HEK293 (cell line): ENCODE data around the gene TOX4.

Experiments
- CTCF ChIA-PET: fragments of 350-600 bp; formaldehyde crosslinking; extraction: SDS; loops from one replicate; lab custom pipeline; 2021; ENCODE audit warnings: antibody characterized with exemption; lab: Yijun Ruan, JAX
- POLR2A ChIA-PET: fragments of 300-600 bp; formaldehyde crosslinking; extraction: SDS; loops from one replicate; lab custom pipeline; 2020; ENCODE audit warnings: antibody characterized with exemption, inconsistent platforms; lab: Yijun Ruan, JAX
- H3K27ac ChIP-seq: fragments of 200-500 bp; sonication (Bioruptor generic); 2 replicates; pipeline ENCODE4 v1.5.1; 2014; ENCODE audit warnings: low read depth, low read length, control low read depth, inconsistent platforms; ENCODE audit errors: extremely low read depth
- H3K36me3 ChIP-seq, 2 experiments: fragments of 200-500 bp in 1 of 2; sonication (Bioruptor generic) in 1 of 2; 1 replicate in 1 of 2; 2 replicates in 1 of 2; pipeline ENCODE4 v1.5.1; 2014 to 2017; ENCODE audit warnings: inconsistent platforms in 2 of 2, low read length in 2 of 2; ENCODE audit not compliant: control insufficient read depth in 2 of 2, insufficient read depth in 1 of 2
- H3K4me1 ChIP-seq: fragments of 200-500 bp; sonication (Bioruptor generic); 2 replicates; pipeline ENCODE4 v1.5.1; 2014; ENCODE audit warnings: mild to moderate bottlenecking, low read length, inconsistent platforms; ENCODE audit not compliant: control insufficient read depth, insufficient read depth
- H3K4me3 ChIP-seq: 2 replicates; pipeline ENCODE4 v1.5.1; 2011; ENCODE audit warnings: low read depth, mild to moderate bottlenecking, control low read depth, low read length, moderate library complexity
- H3K9me3 ChIP-seq: fragments of 200-500 bp; sonication (Bioruptor generic); 2 replicates; pipeline ENCODE4 v1.5.1; 2014; ENCODE audit warnings: low read depth, low read length, inconsistent platforms; ENCODE audit not compliant: control insufficient read depth, insufficient read depth
- SP3 ChIP-seq: fragments of 450-650 bp; formaldehyde crosslinking; IDR thresholded peaks from 2 replicates; pipeline ENCODE4 v1.5.1; 2016; ENCODE audit warnings: missing biosample characterization, missing genetic modification characterization
- YY1 ChIP-seq: fragments of 450-650 bp; formaldehyde crosslinking; IDR thresholded peaks from 2 replicates; pipeline ENCODE4 v1.5.1; 2018; ENCODE audit warnings: missing biosample characterization, missing genetic modification characterization
- ZBTB21 ChIP-seq: fragments of 450-650 bp; formaldehyde crosslinking; IDR thresholded peaks from 2 replicates; pipeline ENCODE4 v1.5.1; 2017; ENCODE audit warnings: missing biosample characterization, missing genetic modification characterization
- ZBTB49 ChIP-seq: fragments of 450-650 bp; formaldehyde crosslinking; IDR thresholded peaks from 2 replicates; pipeline ENCODE4 v1.5.1; 2016; ENCODE audit warnings: missing biosample characterization, missing genetic modification characterization, low read depth
- ZFHX2 ChIP-seq: fragments of 450-650 bp; formaldehyde crosslinking; conservative IDR thresholded peaks from 2 replicates; pipeline ENCODE4 v1.5.1; 2016; ENCODE audit warnings: missing biosample characterization, missing genetic modification characterization
- ZNF184 ChIP-seq: fragments of 450-650 bp; IDR thresholded peaks from 2 replicates; pipeline ENCODE4 v1.5.1; 2018; ENCODE audit warnings: missing biosample characterization, mild to moderate bottlenecking, missing genetic modification characterization
- ZNF274 ChIP-seq, 2 experiments: fragments of 200-500 bp in 1 of 2; fragments of 450-650 bp in 1 of 2; sonication (Bioruptor generic) in 1 of 2; formaldehyde crosslinking in 1 of 2; IDR thresholded peaks; 2 replicates each; pipeline versions ENCODE4 v1.5.1 to v1.6.1; 2014 to 2016; ENCODE audit warnings: borderline replicate concordance in 1 of 2, inconsistent platforms in 1 of 2, low read length in 1 of 2, missing biosample characterization in 1 of 2, missing genetic modification characterization in 1 of 2
- ZNF335 ChIP-seq: fragments of 450-650 bp; formaldehyde crosslinking; conservative IDR thresholded peaks from 2 replicates; pipeline ENCODE4 v1.5.1; 2016; ENCODE audit warnings: missing biosample characterization, missing genetic modification characterization
- ZNF350 ChIP-seq: fragments of 450-650 bp; formaldehyde crosslinking; IDR thresholded peaks from 2 replicates; pipeline ENCODE4 v1.5.0; 2017; ENCODE audit warnings: missing biosample characterization, mild to moderate bottlenecking, missing genetic modification characterization
- ZNF394 ChIP-seq: fragments of 450-650 bp; formaldehyde crosslinking; IDR thresholded peaks from 2 replicates; pipeline ENCODE4 v1.5.1; 2016; ENCODE audit warnings: missing biosample characterization, missing genetic modification characterization, mild to moderate bottlenecking, moderate library complexity, borderline replicate concordance
- ZNF416 ChIP-seq: fragments of 450-650 bp; formaldehyde crosslinking; IDR thresholded peaks from 2 replicates; pipeline ENCODE4 v1.5.1; 2016; ENCODE audit warnings: missing biosample characterization, missing genetic modification characterization
- ZNF426 ChIP-seq: fragments of 450-650 bp; formaldehyde crosslinking; IDR thresholded peaks from 2 replicates; pipeline ENCODE4 v1.5.1; 2017; ENCODE audit warnings: missing biosample characterization, missing genetic modification characterization, mild to moderate bottlenecking, inconsistent platforms, moderate library complexity
- ZNF433 ChIP-seq: fragments of 450-650 bp; formaldehyde crosslinking; IDR thresholded peaks from 2 replicates; pipeline ENCODE4 v1.5.1; 2016; ENCODE audit warnings: missing biosample characterization, missing genetic modification characterization, low read depth
- ZNF501 ChIP-seq: fragments of 450-650 bp; formaldehyde crosslinking; IDR thresholded peaks from 2 replicates; pipeline ENCODE4 v1.5.1; 2016; ENCODE audit warnings: missing biosample characterization, missing genetic modification characterization
- ZNF558 ChIP-seq: fragments of 450-650 bp; formaldehyde crosslinking; IDR thresholded peaks from 2 replicates; pipeline ENCODE4 v1.5.1; 2016; ENCODE audit warnings: missing biosample characterization, missing genetic modification characterization
- ZNF660 ChIP-seq: fragments of 450-650 bp; IDR thresholded peaks from 2 replicates; pipeline ENCODE4 v1.5.1; 2018; ENCODE audit warnings: missing biosample characterization, mild to moderate bottlenecking, missing genetic modification characterization
- ZNF768 ChIP-seq: fragments of 450-650 bp; formaldehyde crosslinking; IDR thresholded peaks from 2 replicates; pipeline ENCODE4 v1.5.1; 2018; ENCODE audit warnings: missing biosample characterization, mild to moderate bottlenecking, missing genetic modification characterization
- ZSCAN16 ChIP-seq: fragments of 450-650 bp; formaldehyde crosslinking; IDR thresholded peaks from 2 replicates; pipeline ENCODE4 v1.5.1; 2016; ENCODE audit warnings: missing biosample characterization, missing genetic modification characterization
- ZSCAN30 ChIP-seq: fragments of 450-650 bp; IDR thresholded peaks from 2 replicates; pipeline ENCODE4 v1.5.1; 2018; ENCODE audit warnings: missing biosample characterization, mild to moderate bottlenecking, missing genetic modification characterization, moderate library complexity
- TF ChIP-seq, protein P1 (sequence below): fragments of 450-650 bp; formaldehyde crosslinking; IDR thresholded peaks from 2 replicates; pipeline ENCODE4 v1.5.1; 2016; ENCODE audit warnings: missing biosample characterization, missing genetic modification characterization
- TF ChIP-seq, protein P2 (sequence below): fragments of 450-650 bp; formaldehyde crosslinking; conservative IDR thresholded peaks from 2 replicates; pipeline ENCODE4 v1.5.1; 2016; ENCODE audit warnings: low read depth, missing biosample characterization, missing genetic modification characterization

Gene TOX4

GRCh38 chr14:21537090-21537424 lies 60.1 kb downstream of the TOX4 start:
- Histone ChIP-seq H3K4me3 (no peak overlapping the region), H3K9me3 (no peaks in the 10 kb centered on the region), H3K4me1 (no peaks in the 10 kb centered on the region), H3K36me3 (no peaks in the 10 kb centered on the region), H3K27ac (no peak overlapping the region)
- no peak for TF ChIP-seq ZNF433 (tag by site-specific recombination)
- TF ChIP-seq ZNF184 (tag by site-specific recombination) = no peak
- no peak for TF ChIP-seq ZNF558 (tag by site-specific recombination)
- TF ChIP-seq ZNF501 (tag by site-specific recombination) = no peak
- TF ChIP-seq SP3 (tag by site-specific recombination) = no peak
- TF ChIP-seq ZNF274 (IDR thresholded peaks at IDR 0.05; ENCODE audit: low read length) = no peak
- TF ChIP-seq ZNF274 (tag by site-specific recombination; IDR thresholded peaks at IDR 0.05; ENCODE audit: borderline replicate concordance) = no peak
- no peak for TF ChIP-seq YY1 (tag by site-specific recombination)
- TF ChIP-seq ZNF768 = no peak
- TF ChIP-seq ZSCAN16 (tag by site-specific recombination) = no peak
- no peak for TF ChIP-seq ZSCAN30 (tag by site-specific recombination)
- TF ChIP-seq ZBTB21 (tag by site-specific recombination) = no peak
- TF ChIP-seq, protein P1, sequence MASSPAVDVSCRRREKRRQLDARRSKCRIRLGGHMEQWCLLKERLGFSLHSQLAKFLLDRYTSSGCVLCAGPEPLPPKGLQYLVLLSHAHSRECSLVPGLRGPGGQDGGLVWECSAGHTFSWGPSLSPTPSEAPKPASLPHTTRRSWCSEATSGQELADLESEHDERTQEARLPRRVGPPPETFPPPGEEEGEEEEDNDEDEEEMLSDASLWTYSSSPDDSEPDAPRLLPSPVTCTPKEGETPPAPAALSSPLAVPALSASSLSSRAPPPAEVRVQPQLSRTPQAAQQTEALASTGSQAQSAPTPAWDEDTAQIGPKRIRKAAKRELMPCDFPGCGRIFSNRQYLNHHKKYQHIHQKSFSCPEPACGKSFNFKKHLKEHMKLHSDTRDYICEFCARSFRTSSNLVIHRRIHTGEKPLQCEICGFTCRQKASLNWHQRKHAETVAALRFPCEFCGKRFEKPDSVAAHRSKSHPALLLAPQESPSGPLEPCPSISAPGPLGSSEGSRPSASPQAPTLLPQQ = no peak
- ChIA-PET CTCF (interaction anchor here (0.6 to 0.9 kb wide), 2 partner anchors 38 to 842 kb away, joined by 3 to 4 read pairs; no protein-coding TSS in a partner anchor), POLR2A (no interaction called here)

DNA sequence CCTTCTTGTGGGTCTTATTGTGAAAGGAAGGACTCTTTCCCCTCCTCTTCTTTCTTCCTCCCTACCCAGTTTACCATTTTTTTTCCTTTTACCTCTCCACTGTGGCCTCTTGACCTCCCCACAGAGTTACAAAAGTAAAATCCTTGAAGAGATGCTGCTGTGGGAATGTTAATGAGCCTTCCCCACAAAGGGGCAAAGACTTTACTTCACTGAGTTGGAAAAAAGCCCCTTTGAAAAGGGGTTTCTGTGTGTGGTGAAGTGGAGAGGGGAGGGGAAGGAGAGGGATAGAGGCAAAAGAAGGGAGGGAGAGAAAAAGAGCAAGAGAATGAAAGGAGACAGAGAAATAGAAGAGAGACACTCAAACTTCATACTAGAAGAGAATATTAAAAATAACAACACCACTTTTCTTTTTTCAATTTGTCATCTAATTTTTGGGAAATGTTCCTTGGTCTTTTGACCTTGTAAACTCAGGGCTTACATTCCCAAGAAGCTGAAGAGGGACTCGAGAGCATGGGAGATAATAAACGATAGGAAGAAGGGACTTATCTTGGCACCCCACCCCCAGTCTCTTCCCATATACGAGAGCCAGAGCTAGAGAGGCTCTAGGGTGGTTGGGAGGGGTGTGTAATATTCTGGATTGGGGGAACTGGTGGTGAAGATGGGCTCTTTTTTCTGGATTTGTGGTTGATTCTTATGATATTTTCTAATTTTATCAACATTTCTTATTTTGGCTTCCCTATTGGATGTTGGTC lies 62.4 kb downstream of the TOX4 start:
- ChIA-PET POLR2A (interaction anchor here (0.7 kb wide), 1 partner anchor 14 kb away, joined by 3 read pairs; no protein-coding TSS in a partner anchor), CTCF (interaction anchor here (1.0 kb wide), 1 partner anchor 41 kb away, joined by 3 read pairs; no protein-coding TSS in a partner anchor)
- Histone ChIP-seq H3K36me3 (no peaks in the 10 kb centered on the region), H3K4me3 (no peak overlapping the region), H3K9me3 (no peaks in the 10 kb centered on the region), H3K27ac (no peak overlapping the region), H3K4me1 (no peaks in the 10 kb centered on the region)
- TF ChIP-seq ZNF660 (tag by site-specific recombination) (no peak), ZNF416 (tag by site-specific recombination) (no peak), ZNF274 (IDR thresholded peaks at IDR 0.05; ENCODE audit: low read length) (no peak), ZNF274 (tag by site-specific recombination; IDR thresholded peaks at IDR 0.05; ENCODE audit: borderline replicate concordance) (no peak), ZBTB49 (tag by site-specific recombination) (no peak), ZFHX2 (tag by site-specific recombination) (no peak)

DNA sequence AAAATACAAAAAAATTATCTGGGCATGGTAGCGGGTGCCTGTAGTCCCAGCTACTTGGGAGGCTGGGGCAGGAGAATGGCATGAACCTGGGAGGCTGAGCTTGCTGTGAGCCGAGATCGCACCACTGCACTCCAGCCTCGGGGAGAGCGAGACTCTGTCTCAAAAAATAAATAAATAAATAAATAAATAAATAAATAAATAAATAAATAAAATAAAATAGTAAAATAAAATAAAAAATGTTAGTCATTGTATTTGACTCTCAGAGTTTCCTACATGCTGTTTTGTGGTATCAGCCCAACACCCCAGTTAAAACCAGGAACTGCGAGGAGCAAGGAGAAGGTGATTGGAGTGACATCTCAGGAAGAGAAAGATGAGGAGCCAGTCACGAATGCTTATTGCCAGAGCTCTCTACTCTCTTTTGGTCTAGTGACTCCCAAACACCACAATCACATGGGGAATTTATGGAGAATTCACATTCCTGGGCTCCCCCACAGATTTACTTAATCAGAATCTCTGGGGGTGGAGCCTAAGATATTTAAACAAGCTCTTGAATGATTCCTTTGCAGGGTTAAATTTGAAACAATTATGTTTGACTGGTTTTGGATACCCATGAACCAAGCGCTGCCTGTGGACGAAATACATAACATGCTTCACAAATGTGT lies 64.5 kb downstream of the TOX4 start:
- H3K4me1 ChIP-seq = no peaks in the 10 kb centered on the region
- ChIA-PET POLR2A (interaction anchor here (1.4 kb wide), 1 partner anchor 16 kb away, joined by 7 read pairs; the partner anchor contains the start of gene SALL2), CTCF (interaction anchor here (1.0 kb wide), 1 partner anchor 43 kb away, joined by 5 read pairs; no protein-coding TSS in a partner anchor)
- no peaks in the 10 kb centered on the region for H3K36me3 ChIP-seq
- no peak overlapping the region for H3K4me3 ChIP-seq
- no peaks in the 10 kb centered on the region for H3K9me3 ChIP-seq
- no peak overlapping the region for H3K27ac ChIP-seq
- TF ChIP-seq ZNF350 (no peak), ZNF394 (peak; percentile 79; the same call in 1 of the 2 replicates), ZNF426 (peak; percentile 67), ZNF335 (tag by site-specific recombination) (no peak)
- TF ChIP-seq, protein P2, sequence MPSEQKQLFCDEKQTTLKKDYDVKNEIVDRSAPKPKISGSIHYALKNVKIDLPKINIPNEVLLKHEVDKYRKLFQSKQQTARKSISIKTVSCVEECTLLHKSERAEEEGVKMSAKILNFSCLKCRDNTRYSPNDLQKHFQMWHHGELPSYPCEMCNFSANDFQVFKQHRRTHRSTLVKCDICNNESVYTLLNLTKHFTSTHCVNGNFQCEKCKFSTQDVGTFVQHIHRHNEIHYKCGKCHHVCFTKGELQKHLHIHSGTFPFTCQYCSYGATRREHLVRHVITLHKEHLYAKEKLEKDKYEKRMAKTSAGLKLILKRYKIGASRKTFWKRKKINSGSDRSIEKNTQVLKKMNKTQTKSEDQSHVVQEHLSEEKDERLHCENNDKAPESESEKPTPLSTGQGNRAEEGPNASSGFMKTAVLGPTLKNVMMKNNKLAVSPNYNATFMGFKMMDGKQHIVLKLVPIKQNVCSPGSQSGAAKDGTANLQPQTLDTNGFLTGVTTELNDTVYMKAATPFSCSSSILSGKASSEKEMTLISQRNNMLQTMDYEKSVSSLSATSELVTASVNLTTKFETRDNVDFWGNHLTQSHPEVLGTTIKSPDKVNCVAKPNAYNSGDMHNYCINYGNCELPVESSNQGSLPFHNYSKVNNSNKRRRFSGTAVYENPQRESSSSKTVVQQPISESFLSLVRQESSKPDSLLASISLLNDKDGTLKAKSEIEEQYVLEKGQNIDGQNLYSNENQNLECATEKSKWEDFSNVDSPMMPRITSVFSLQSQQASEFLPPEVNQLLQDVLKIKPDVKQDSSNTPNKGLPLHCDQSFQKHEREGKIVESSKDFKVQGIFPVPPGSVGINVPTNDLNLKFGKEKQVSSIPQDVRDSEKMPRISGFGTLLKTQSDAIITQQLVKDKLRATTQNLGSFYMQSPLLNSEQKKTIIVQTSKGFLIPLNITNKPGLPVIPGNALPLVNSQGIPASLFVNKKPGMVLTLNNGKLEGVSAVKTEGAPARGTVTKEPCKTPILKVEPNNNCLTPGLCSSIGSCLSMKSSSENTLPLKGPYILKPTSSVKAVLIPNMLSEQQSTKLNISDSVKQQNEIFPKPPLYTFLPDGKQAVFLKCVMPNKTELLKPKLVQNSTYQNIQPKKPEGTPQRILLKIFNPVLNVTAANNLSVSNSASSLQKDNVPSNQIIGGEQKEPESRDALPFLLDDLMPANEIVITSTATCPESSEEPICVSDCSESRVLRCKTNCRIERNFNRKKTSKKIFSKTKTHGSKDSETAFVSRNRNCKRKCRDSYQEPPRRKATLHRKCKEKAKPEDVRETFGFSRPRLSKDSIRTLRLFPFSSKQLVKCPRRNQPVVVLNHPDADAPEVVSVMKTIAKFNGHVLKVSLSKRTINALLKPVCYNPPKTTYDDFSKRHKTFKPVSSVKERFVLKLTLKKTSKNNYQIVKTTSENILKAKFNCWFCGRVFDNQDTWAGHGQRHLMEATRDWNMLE = peak; percentile 81
